NCI-H2029 treated with DMSO at 0.1 percent for 48 hours (cell line): ENCODE results near the gene METTL25B.
A peak's percentile ranks its signal among the peaks of the same experiment; 100 is the strongest.

ENCODE experiments used
- DNase-seq: peaks from one replicate; lab custom pipeline; 2025; lab: John Stamatoyannopoulos, UW

Gene METTL25B

DNA sequence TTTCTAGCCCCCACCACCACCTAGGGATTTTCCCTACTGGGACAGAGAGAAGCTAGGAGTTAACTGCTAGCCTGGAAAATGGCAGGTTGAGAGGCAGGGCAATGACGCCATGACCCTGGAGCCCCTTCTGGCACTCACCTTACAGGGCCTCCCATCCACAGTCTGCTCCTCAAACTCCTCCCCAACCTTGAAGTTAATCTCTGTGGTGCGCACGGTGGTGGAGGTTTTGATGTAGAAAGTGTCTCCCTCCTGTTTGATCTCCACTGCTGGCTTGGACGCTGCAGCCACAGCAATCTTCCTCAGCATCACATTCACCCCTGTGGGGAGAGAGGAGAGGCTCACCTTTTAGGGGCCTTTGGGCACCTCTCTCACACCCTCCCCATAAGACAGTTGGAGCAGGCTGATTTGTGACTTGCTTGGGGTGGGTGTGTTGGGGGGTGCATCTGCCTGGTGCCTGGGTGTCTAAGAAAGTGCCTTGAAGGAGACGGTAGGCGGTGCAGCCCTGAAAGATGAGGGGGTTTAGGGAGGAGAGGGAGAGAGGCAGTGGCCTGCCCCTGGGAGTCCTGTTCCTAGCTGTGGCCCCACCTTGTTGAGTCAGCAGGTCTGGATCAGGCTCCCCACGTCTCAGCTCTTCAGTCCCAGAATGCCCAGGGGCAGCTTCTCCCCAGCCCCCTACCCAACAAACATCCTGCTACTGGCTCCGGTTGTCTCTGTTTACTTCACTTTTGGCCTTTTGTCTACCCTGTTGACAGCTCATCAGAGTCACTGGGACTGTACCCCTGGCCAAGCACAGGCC lies 27.3 kb upstream of the METTL25B start:
- DNase-seq = no peak

DNA sequence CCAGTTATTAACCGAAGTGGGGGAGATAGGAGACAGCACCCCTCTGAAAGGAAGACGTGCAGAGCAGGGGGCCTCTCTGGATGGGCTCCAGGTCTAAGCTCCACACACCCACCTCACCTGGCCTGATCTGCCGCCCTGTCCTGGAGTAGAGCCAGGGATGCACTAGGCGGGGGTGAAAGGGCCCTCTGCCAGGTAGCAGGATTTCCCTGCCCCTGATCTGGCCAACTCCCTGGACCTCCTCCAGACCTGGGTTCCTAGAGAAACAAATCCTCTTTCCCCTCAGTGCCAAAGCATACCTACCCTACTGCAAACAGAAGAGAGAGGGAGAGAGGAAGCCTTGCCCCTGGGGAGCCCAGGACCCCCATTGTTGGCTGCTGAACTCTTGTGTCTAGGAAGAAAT lies 24.9 kb upstream of the METTL25B start:
- peak; percentile 23 for DNase-seq

DNA sequence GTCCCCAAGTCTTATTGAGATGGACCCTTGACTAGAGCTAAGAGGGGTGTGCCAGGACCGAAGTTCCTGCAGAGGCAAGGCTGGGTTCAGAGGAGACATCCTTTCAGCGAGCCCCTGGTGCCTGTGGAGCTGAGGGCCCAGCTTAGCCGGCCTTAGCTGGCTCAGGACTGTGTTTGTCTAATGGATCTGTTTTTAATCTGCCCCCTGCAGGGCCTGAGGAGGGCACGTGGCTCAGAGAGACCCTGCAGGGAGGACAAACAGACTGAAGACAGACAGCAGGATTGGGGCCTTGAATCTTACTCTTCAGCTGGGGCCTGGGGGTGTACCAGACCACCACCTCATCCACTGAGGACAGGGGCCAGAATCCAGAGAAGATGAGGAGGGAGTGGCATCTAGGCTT lies 24.5 kb upstream of the METTL25B start:
- DNase-seq = no peak

DNA sequence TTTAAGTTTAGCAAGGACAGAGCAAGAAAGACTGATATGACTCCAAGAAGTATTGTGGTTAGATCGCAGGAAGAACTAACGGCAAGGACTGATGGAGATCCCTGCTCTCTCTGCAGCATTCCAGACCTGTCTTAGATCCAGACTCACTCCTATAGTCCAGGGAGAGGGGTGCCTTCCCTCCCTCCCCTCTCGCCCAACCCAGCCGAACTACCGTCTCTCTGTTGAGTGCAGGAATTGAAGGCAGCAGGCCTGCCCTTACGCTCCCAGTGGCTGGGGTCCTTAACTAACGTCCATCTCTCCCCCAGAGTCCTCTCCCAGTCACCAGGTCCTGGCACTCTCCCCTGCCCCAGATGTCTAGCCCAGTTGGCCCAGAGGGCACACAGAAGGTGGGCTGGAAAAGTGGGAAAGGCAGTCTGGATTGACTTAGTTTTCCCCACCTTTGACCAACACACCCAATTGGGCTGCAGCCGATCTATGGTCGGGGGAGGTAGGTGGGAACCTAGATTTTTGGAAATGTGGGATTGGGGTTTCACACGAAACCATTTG lies 24.0 kb upstream of the METTL25B start:
- no peak for DNase-seq

DNA sequence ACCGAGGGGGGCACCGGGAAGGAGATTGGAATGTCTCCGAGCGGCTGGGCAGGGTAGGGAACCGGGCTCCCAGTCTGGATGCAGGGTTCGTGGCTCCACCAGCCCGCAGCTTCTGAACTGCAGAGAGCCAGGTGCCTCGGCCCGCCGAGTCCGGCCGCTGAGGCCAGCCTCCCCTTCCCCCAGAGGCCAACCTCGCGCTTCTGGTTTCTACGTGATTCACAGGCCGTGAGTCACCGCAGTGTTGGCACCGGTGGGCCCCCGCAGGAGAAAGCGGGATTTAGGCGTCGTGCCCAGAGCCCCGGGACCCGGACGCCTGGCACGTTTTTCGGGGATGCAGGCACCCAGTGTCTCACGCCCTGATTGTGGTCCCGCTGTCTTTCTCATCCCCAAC lies 23.3 kb upstream of the METTL25B start:
- no peak for DNase-seq

DNA sequence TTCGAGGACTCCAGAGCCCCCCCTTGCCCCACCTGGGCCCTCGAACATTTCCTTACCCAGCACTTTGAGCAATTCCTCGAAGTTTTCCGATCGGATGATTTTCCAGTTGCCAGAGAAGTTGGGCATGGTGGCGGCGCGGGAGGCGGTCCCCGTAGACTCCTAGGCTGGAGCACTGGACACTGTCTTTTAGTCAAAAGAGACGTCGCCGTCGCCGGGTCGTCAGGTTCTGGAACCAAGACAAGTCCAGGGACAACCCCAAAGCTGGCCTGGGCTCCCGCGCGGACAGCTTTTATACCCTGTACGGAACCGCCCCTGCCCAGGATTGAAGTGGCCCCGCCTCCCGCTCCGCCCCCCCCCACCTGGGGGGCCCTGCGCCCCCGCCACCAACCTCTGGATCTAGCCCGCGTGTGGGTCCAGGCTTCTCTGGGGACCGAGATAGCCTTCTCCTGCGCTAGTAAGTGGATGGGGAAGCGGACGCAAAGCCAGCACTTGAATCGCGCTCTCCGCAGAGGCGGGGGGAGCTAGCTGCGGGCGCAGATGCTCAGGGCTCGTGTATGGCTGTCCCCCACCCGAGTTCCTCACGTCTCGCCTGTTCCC lies 22.9 kb upstream of the METTL25B start, which contains the start of gene CRABP2:
TSS of gene CRABP2 (minus strand) at position 263 of the 597 bp plus-strand sequence. CDS start at position 126, 137 bp downstream.
- DNase-seq = no peak

DNA sequence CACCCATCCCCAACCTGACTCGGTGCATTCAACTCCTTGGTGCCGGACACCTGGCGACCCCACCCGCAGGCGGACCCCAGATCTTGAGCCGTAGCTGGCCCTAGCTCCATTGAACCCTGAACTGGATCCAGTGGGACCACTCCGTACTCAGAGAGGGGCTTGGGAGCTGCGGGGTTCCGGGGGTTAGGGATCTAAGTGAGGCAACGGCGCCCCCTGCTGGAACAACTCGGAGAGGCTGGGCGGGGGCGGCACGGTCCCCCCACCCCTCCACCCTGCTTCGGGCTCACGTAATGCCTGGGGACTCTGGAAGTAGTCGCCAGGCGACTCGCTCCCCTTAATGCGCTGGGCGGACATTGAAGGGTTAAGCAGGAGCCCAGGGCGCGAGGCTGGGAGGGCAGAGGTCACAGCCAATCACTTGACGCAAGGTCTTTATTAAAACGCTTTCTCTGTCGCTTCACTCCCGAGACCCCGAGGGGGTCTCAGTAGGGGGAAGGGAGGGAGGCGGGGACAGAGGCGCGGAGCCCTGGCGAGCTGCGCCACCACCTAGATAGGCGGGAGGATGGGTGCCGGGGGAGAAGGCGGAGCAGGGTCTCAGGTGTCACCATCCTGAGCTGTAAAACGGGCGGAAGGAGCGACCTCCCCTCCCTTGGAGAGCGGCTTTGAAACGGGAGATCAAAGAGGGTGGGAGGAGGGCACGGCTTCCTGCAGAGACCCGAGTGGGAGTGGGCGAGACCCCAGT lies 22.2 kb upstream of the METTL25B start:
- DNase-seq = peak; percentile 11

DNA sequence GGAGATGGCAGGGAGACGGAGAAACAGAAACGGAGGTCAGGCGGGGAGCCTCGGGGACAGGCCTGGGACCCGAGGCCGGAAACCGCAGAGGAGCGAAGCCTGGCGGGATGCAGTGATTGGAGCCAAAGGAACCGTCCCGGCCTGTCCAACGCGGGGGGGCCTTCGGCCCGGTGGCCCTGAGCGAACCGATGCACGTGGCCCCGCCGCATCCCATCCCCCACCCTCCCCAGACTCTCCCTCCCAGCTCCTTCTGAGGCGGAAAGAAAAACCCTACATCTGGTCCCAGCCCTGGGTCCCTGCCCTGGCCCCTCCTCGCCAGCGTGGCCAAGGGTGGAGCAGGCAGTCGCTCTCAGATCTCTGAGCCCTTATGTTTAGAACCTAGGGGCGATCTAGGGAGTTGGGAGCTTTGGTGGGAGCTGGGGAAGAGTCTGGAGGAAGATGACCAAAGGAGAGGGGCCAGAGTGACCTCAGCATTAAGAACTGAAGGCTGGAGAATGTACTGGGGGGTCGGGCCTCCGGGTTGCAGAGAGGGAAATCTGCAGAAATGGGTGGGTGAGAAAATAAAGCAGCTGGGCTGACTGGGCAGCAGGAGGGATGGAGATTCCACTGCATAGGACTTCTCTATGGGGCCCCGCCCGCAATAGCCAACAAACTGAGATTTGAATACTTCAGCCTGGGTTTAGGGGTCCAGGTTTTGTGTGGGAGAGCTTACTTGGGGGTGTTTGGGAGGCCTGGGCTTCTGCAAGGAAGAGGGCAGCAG lies 21.4 kb upstream of the METTL25B start:
- DNase-seq = no peak

DNA sequence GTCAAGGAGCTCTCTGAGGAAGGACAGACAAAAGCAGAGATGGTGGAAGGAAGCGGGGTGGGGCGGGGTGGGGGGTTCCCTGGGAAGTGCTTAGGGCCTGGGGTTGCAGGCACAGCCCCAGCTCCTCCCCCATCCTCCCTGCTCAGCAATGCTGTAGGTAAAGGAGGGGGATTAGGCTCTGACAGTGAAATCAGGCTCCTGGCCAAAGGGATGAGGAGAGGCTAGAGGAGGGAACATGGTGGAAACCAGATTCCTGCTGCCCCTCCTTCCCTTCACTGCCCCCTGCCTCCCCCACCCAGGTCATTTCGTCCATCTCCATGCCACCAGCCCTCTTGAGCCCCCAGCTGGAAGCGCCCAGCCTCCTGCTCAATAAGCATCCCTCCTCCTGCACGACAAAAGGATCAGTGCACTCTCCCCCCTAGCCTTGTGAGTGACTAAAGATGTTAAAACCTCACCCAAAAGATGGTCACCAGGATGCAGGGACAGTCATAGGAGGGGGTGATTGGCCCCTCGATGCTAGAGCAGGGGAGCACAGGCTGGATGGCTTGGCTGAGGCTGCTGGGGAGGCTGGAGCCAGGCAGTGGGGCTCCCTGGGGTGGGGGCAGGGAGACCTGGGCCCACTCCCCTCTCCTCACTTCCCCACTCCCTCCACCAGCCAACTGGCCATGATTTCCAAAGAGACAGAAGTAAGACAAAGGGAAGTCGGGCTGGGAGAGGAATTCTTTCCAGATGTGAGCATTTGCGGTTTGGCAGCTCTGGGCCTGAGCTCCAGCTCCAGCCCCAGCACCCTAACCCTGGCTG lies 20.7 kb upstream of the METTL25B start:
- no peak for DNase-seq

DNA sequence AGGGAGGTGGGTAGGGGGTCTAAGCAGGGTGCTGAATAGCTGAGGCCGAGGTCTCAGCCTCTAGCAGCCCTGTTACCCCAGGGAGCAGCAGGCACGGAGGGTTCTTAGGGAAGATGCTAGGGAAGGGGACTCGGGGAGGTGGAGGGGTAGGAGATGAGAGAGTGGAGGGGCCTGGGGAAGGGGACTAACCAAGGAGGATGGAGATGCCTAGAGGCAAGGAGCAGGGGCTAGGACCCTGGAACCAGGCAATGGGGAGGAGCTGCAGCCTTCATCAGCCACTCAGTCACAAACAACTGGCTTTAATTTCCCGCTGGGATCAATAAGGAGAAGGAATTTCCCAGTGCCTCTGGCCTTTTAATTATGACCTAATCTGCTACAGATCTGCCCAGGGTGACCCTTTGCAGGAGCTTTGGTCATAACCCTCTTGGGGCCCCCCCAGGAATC lies 20.0 kb upstream of the METTL25B start:
- DNase-seq = no peak

DNA sequence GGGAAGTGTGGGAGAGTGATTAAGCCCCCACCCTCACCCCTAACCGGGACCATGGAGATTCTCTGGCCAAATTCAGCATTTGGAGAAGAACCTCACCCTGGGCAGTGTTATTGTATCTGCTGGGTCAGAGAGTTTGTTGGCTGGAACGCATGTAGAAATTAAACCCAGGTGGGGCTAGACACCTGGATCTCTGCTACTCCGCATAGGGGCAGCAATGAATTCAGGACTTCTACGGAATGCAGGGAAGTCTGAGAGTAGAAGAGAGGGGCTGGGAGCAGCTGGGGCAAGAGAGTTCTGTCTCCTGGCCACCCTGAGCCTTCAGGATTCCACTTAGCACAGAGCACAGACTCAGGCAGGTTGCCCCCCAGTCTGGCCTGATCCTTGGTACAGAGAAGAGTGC lies 19.2 kb upstream of the METTL25B start:
- DNase-seq = no peak

DNA sequence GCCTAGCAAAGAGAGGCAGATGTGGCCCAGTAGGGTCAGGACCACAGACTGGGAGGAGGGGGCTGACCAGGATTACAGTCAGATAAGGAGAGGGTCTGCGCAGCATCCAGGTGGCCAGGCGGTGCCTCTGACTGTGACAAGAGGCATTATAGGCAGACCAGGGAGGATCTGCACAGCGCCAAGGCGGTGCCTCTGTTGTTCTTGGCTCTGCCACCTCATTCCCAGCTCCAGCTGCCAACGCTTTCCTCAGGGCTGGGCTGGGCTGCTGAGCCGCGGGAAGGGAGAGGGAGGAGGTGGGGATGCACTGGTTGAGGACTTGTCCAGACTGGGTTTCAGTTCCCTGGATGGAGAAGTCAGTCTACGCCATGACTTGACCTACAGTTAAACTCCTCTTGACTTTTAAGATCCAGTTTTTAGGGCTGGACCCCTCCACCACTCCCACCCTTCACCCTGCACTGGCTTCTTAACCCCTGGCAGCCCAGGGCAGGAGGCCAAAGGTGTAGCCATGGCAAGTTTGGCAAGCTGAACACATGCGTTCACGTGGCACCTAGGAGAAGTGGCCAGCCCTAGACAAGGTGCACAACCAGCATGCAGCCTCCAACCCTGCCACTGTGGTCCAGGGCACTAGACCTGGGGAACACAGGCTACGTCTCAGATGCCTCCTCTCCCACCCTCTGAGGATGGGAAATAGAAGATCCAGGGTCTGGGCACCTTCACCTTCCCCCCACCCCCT lies 18.3 kb upstream of the METTL25B start:
- peak; percentile 58 for DNase-seq

DNA sequence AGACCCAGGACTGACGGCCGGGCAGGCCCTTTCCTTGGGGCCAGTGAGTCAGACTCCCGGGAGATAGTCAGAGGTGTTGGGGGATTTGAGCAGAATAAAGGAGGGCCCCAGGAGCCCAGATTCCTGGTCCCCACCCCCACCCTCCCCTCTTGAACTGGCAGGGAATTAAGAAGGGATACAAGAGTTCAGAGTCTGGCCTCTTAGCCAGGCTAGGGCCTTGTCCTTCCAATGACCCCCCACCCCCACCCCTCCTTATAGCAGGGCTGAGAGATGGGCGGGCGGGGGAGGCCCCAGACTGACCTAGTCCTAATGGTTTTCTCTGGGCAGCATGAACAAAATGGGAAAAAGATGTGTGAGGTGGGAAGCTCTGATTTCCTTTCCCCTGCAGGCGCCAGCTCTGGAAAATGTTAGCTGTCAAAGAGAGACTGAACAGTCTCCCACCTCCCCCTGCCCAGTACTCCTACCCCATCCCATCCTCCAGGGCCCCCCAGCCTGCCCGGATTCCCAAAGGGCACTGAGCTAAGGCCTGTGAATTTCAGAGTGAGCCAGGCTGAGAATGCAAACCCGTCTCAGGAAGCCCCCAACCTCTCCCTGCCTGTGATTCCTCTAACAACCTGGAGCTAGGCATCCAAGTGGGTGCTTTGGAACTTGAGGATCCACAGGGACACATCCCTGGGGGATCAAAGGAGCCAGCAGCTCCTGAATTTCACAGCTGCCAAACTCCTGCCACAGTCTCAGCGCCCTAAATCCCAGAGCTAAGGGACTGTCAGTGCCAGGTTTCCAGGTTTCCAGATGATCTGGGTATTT lies 17.1 kb upstream of the METTL25B start:
- no peak for DNase-seq

DNA sequence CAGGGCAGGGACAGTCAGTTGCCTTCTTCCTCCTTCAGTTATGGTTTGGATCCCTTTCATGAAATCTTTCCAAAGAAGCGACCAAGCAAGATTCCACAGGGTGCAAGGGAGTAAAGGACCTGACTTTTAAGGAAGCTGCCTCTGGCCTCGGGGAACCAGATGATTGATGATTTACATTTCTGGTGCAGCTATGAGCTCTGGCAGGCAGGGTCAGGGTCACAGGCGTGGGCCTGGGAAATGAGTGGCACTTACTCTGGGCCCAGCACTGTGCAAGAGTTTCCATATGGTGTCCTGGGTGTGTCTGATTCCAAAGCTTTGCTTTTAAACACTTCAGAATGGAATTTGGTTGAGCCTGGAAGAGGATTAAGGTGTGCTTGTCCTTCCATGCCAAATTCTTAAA lies 15.6 kb upstream of the METTL25B start:
- no peak for DNase-seq

DNA sequence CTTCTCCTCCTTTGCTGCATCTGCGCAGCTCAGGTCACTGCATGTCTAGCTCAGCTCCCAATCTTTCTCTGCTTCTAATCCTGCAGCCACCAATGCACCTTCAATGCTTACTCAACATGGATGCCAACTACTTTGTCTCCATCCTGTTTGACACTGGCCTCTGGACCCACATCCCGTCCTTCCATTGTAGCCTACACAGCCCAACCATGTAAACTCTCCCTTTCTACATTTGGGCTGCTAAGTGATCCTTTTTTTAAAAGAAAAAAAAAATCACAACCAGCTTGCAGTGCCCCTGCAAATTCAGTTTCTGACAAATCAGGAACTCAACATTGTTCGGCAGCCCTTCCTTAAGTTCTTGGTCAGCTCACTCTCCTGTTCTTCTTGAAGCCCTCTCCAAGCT lies 13.4 kb upstream of the METTL25B start:
- DNase-seq = no peak

DNA sequence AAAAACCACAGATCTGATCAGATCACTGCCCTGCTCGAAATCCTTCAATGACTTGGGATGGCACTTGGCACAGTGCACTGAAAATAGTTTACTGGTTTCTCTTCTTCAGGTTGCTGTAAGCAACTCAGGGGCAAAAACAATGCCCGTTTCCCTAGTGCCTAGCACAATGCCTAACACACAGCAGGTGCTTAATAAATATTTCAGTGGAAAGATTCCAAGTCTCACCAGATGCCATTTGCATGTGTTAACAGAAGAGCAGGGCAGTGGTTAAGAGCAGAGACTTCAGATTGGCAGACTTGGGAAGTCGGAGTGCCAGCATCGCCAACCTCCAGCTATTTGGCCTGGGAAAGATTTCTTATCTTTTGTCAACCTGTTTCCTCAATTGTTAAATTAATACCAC lies 10.9 kb upstream of the METTL25B start:
- no peak for DNase-seq

DNA sequence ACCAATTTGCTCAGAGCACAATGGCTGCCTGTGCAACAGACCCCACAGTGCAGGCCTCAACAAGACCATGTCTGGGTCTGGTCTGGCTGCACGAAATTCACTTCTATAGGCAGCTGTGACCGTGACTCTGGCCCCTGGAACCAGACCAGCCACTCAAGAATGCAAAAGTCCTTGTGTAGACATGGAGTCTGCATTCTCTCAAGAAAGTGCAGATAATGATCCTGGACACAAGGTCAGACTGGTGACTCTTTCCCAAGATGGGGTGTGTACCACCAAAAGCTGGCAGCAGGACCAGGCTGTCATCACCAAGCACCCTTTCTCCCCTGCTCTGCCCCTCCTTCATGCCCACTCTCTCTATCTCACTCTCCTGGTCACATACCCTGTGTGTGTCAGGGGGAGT lies 7.1 kb upstream of the METTL25B start:
- no peak for DNase-seq

DNA sequence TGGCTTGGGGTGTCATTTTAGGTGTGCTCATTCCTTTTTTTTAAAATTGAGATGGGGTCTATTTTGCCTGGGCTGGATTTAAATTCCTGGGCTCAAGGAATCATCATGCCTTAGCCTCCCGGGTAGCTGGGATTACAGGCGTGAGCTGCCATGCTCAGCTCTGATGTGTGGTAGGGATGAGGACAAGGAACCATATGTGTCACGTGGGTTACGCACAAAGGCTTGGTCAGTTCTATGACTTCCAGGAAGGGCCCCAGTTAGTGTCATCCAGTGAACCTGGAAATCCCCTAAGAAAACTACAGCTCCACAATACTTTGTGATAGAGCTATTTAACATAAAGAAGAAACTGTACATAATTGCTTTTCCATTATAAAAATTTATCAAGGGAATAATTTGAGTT lies 6.7 kb upstream of the METTL25B start:
- no peak for DNase-seq

DNA sequence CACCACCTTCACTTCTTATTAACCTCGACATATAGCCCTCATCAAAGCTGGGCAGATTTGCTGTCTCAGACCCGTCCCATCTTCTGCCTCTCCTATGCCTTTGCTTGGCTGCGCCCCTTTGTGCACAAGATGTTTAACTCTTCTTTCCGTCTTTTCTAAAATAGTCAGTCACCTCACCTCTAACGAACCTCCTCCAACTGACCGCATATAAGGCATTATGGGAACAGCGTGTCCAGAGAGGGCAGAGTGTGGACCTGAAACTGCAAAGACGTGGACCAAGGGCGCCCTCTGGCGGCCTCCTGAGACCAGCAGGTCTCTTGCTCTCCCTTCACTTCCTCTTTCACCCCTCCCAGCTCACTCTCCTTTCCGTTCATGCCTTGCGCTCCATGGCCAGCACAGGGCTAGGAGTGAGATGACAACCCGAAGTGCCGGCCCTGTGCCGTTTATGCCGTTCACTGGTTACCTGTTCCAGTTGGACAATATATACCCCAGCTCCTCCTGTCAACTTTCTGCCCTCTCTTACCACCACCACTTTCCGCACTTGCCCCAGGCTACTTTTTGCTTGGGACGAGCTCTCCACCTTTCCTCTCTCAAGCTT lies 2.5 kb upstream of the METTL25B start:
- DNase-seq = peak; percentile 76
